ENCODE measurements around the gene ZNF667.

The ZNF667 gene

DNA sequence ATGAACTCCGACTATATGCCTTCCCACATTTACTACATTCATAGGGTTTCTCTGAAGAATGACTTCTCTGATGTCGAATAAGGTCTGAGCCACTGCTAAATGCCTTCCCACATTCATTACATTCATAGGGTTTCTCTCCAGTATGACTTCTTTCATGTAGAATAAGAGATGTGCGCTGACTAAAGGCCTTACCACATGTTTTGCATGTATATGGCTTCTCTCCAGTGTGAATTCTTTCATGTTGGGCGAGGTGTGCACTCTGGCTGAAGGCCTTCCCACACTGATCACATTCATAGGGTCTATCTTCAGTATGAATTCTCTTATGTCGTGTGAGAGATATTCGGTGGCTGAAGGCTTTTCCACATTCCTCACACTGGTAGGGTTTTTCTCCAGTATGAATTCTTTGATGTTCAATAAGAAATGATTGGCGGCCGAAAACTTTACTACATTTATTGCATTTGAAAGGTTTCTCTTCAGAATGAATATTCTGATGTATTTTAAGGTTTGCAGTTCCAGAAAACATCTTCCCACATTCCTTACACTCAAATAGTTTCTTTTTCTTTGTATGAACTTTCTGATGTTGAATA is 35.8 kb downstream of the ZNF667 start (continued):
- TF ChIP-seq, protein P1, sequence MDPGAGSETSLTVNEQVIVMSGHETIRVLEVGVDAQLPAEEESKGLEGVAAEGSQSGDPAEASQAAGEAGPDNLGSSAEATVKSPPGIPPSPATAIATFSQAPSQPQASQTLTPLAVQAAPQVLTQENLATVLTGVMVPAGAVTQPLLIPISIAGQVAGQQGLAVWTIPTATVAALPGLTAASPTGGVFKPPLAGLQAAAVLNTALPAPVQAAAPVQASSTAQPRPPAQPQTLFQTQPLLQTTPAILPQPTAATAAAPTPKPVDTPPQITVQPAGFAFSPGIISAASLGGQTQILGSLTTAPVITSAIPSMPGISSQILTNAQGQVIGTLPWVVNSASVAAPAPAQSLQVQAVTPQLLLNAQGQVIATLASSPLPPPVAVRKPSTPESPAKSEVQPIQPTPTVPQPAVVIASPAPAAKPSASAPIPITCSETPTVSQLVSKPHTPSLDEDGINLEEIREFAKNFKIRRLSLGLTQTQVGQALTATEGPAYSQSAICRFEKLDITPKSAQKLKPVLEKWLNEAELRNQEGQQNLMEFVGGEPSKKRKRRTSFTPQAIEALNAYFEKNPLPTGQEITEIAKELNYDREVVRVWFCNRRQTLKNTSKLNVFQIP (CRISPR knock-in tag; IDR thresholded peaks at IDR 0.05; ENCODE audit: borderline replicate concordance, low read depth), result no peak
- no peak for TF ChIP-seq ZNF70 (CRISPR knock-in tag; IDR thresholded peaks at IDR 0.05)

- TF ChIP-seq, protein P1 (CRISPR knock-in tag; IDR thresholded peaks at IDR 0.05; ENCODE audit: borderline replicate concordance, low read depth), result no peak
- TF ChIP-seq ZFP3 (CRISPR knock-in tag; IDR thresholded peaks at IDR 0.05) (no peak), ZNF565 (CRISPR knock-in tag; conservative IDR thresholded peaks at IDR 0.05; ENCODE audit: low read depth) (no peak), GLIS3 (CRISPR knock-in tag; IDR thresholded peaks at IDR 0.05) (no peak), ARNTL (CRISPR knock-in tag; IDR thresholded peaks at IDR 0.05; ENCODE audit: borderline replicate concordance, low read depth) (no peak), ZNF70 (CRISPR knock-in tag; IDR thresholded peaks at IDR 0.05) (no peak), ZFP30 (CRISPR knock-in tag; IDR thresholded peaks at IDR 0.05) (no peak), PATZ1 (CRISPR knock-in tag; IDR thresholded peaks at IDR 0.05; ENCODE audit: borderline replicate concordance) (no peak), PPARA (CRISPR knock-in tag; IDR thresholded peaks at IDR 0.05; ENCODE audit: borderline replicate concordance) (no peak), ZNF8 (CRISPR knock-in tag; IDR thresholded peaks at IDR 0.05) (no peak), TCF4 (CRISPR knock-in tag; IDR thresholded peaks at IDR 0.05; ENCODE audit: borderline replicate concordance) (no peak)
- TF ChIP-seq, protein P2, sequence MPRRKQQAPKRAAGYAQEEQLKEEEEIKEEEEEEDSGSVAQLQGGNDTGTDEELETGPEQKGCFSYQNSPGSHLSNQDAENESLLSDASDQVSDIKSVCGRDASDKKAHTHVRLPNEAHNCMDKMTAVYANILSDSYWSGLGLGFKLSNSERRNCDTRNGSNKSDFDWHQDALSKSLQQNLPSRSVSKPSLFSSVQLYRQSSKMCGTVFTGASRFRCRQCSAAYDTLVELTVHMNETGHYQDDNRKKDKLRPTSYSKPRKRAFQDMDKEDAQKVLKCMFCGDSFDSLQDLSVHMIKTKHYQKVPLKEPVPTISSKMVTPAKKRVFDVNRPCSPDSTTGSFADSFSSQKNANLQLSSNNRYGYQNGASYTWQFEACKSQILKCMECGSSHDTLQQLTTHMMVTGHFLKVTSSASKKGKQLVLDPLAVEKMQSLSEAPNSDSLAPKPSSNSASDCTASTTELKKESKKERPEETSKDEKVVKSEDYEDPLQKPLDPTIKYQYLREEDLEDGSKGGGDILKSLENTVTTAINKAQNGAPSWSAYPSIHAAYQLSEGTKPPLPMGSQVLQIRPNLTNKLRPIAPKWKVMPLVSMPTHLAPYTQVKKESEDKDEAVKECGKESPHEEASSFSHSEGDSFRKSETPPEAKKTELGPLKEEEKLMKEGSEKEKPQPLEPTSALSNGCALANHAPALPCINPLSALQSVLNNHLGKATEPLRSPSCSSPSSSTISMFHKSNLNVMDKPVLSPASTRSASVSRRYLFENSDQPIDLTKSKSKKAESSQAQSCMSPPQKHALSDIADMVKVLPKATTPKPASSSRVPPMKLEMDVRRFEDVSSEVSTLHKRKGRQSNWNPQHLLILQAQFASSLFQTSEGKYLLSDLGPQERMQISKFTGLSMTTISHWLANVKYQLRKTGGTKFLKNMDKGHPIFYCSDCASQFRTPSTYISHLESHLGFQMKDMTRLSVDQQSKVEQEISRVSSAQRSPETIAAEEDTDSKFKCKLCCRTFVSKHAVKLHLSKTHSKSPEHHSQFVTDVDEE (CRISPR knock-in tag; IDR thresholded peaks at IDR 0.05), result no peak
- TF ChIP-seq, protein P3, sequence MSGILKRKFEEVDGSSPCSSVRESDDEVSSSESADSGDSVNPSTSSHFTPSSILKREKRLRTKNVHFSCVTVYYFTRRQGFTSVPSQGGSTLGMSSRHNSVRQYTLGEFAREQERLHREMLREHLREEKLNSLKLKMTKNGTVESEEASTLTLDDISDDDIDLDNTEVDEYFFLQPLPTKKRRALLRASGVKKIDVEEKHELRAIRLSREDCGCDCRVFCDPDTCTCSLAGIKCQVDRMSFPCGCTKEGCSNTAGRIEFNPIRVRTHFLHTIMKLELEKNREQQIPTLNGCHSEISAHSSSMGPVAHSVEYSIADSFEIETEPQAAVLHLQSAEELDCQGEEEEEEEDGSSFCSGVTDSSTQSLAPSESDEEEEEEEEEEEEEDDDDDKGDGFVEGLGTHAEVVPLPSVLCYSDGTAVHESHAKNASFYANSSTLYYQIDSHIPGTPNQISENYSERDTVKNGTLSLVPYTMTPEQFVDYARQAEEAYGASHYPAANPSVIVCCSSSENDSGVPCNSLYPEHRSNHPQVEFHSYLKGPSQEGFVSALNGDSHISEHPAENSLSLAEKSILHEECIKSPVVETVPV (CRISPR knock-in tag; IDR thresholded peaks at IDR 0.05), result no peak
- no peak for ATAC-seq
These were observed 53.2 kb downstream of the ZNF667 start for GRCh38 chr19:56423985-56424353.

- no peak for ATAC-seq
- no peak for TF ChIP-seq GLIS3 (CRISPR knock-in tag; IDR thresholded peaks at IDR 0.05)
These were observed 53.7 kb downstream of the ZNF667 start for GRCh38 chr19:56423276-56423984.

GRCh38 chr19:56405062-56405461 is 72.1 kb downstream of the ZNF667 start:
- no peak for ATAC-seq
- no peak for TF ChIP-seq ISL1 (CRISPR knock-in tag; IDR thresholded peaks at IDR 0.05)
- TF ChIP-seq ZC3H10 (CRISPR knock-in tag; IDR thresholded peaks at IDR 0.05), result no peak
- no peak for TF ChIP-seq BACH2 (CRISPR knock-in tag; IDR thresholded peaks at IDR 0.05; ENCODE audit: borderline replicate concordance)

All from SK-N-SH treated with all-trans-retinoic acid at 6 μM for 48 hours (cell line).